CD14-positive monocyte (primary cell): ENCODE results near the gene MAST2. TPM values are rescaled to one million over a fixed set of nuclear protein-coding genes. Genes with fewer than 3 reads are reported as not detected.

Experiments
- DNase-seq, 3 donors: peaks; one replicate each; pipeline ENCODE4 v3.0.0-alpha.2; 2011 to 2022
- H2AFZ ChIP-seq: 2 replicates; pipeline ENCODE4 v1.6.0; 2012; ENCODE audit warnings: mild to moderate bottlenecking, low read depth, low read length, inconsistent platforms; ENCODE audit not compliant: insufficient read depth, poor library complexity, severe bottlenecking
- H3K27ac ChIP-seq, 2 donors: 1 replicate in 1 of 2; 2 replicates in 1 of 2; pipeline ENCODE4 v1.5.1; 2012 to 2013; ENCODE audit warnings: low read length in 2 of 2, control low read depth in 1 of 2, inconsistent platforms in 1 of 2, low read depth in 1 of 2, mild to moderate bottlenecking in 1 of 2
- H3K27me3 ChIP-seq, 2 donors: one replicate each; pipeline versions ENCODE4 v1.6.0 to v1.6.1; 2011 to 2013; ENCODE audit warnings: low read length in 2 of 2; ENCODE audit not compliant: control insufficient read depth in 2 of 2, insufficient read depth in 2 of 2
- H3K36me3 ChIP-seq, 2 donors: replicated peaks in 1 of 2; 1 replicate in 1 of 2; 2 replicates in 1 of 2; pipeline versions ENCODE4 v1.5.1 to v1.6.1; 2012 to 2013; ENCODE audit warnings: low read length in 2 of 2, control low read depth in 1 of 2, inconsistent platforms in 1 of 2, mild to moderate bottlenecking in 1 of 2; ENCODE audit not compliant: insufficient read depth in 2 of 2, control insufficient read depth in 1 of 2
- H3K4me1 ChIP-seq, 2 donors: 1 replicate in 1 of 2; 2 replicates in 1 of 2; pipeline versions ENCODE4 v1.5.1 to v1.6.1; 2012 to 2013; ENCODE audit warnings: low read length in 2 of 2, control low read depth in 1 of 2, inconsistent platforms in 1 of 2, mild to moderate bottlenecking in 1 of 2, moderate library complexity in 1 of 2; ENCODE audit not compliant: insufficient read depth in 2 of 2, control insufficient read depth in 1 of 2
- H3K4me2 ChIP-seq: replicated peaks from 2 replicates; pipeline ENCODE3; 2012; ENCODE audit warnings: low read length, moderate library complexity, mild to moderate bottlenecking; ENCODE audit not compliant: poor library complexity, severe bottlenecking; ENCODE audit errors: extremely low read depth
- H3K4me3 ChIP-seq, 3 experiments: fragments of 200-600 bp in 1 of 3; sonication (generic) in 1 of 3; replicated peaks in 1 of 3; 1 replicate in 2 of 3; 2 replicates in 1 of 3; pipeline ENCODE4 v1.5.1; 2011 to 2013; ENCODE audit warnings: low read length in 3 of 3, mild to moderate bottlenecking in 3 of 3, control low read depth in 2 of 3, low read depth in 2 of 3, inconsistent platforms in 1 of 3, moderate library complexity in 1 of 3
- H3K79me2 ChIP-seq: 2 replicates; pipeline ENCODE4 v1.6.0; 2012; ENCODE audit warnings: mild to moderate bottlenecking, control low read depth, inconsistent platforms, low read length, moderate library complexity; ENCODE audit not compliant: insufficient read depth
- H3K9ac ChIP-seq: 2 replicates; pipeline ENCODE4 v1.6.0; 2017; ENCODE audit warnings: low read length, mild to moderate bottlenecking; ENCODE audit not compliant: insufficient read depth, poor library complexity, severe bottlenecking
- H3K9me3 ChIP-seq, 2 donors: replicated peaks in 1 of 2; 1 replicate in 1 of 2; 2 replicates in 1 of 2; pipeline versions ENCODE4 v1.5.1 to v1.6.1; 2012 to 2013; ENCODE audit warnings: low read length in 2 of 2, control low read depth in 1 of 2; ENCODE audit not compliant: control insufficient read depth in 1 of 2, insufficient read depth in 1 of 2
- H4K20me1 ChIP-seq: 2 replicates; pipeline ENCODE4 v1.6.0; 2012; ENCODE audit warnings: mild to moderate bottlenecking, low read length, control low read depth, moderate library complexity; ENCODE audit not compliant: insufficient read depth
- H3K27ac Mint-ChIP-seq, 7 donors: one replicate each; pipeline ENCODE4 v1.8.0; 2020; ENCODE audit warnings: mild to moderate bottlenecking in 7 of 7, mixed read lengths in 7 of 7, moderate library complexity in 6 of 7, inconsistent platforms in 2 of 7
- H3K27me3 Mint-ChIP-seq, 3 donors: one replicate each; pipeline ENCODE4 v1.8.0; 2021 to 2022; ENCODE audit warnings: low read depth in 3 of 3, mild to moderate bottlenecking in 3 of 3, mixed read lengths in 3 of 3, moderate library complexity in 3 of 3, inconsistent platforms in 1 of 3
- H3K36me3 Mint-ChIP-seq, 2 donors: one replicate each; pipeline ENCODE4 v1.8.0; 2020; ENCODE audit warnings: mixed read lengths in 2 of 2, inconsistent platforms in 1 of 2, mild to moderate bottlenecking in 1 of 2
- H3K4me1 Mint-ChIP-seq: one replicate; pipeline ENCODE4 v1.8.0; 2020; ENCODE audit warnings: mild to moderate bottlenecking, mixed read lengths
- H3K4me3 Mint-ChIP-seq, 2 donors: one replicate each; pipeline ENCODE4 v1.8.0; 2020; ENCODE audit warnings: mild to moderate bottlenecking in 2 of 2, mixed read lengths in 2 of 2, moderate library complexity in 1 of 2
- H3K9me3 Mint-ChIP-seq, 7 donors: one replicate each; pipeline ENCODE4 v1.8.0; 2020 to 2022; ENCODE audit warnings: mixed read lengths in 7 of 7, mild to moderate bottlenecking in 6 of 7, moderate library complexity in 6 of 7, inconsistent platforms in 2 of 7
- CTCF ChIP-seq: fragments of 200-600 bp; IDR thresholded peaks from one replicate; pipeline ENCODE4 v1.8.0; 2022; ENCODE audit warnings: antibody characterized with exemption, mild to moderate bottlenecking
- WGBS: methylation state at CpG from one replicate; pipeline ENCODE4 v1.1.5; 2013; ENCODE audit warnings: missing lambda C conversion rate; ENCODE audit not compliant: insufficient coverage; 5-methylcytosine and 5-hydroxymethylcytosine counted together
- intact Hi-C, 2 donors: fragments of 100-400 bp; cut with micrococcal nuclease; formaldehyde crosslinking; loops; one replicate each; pipeline versions ENCODE4 v1.15.0 to v1.15.1; 2023
- polyA plus RNA-seq, 3 donors: library from polyadenylated mRNA; depleted of rRNA in 1 of 3; unstranded in 2 of 3; stranded (reverse) in 1 of 3; fragments of 300-500 nt in 2 of 3; fragments of >200 nt in 1 of 3; fragmentation: Illumina TruSeq in 2 of 3; gene quantifications; 1 replicate in 2 of 3; 2 replicates in 1 of 3; pipeline ENCODE4 v1.2.3, GENCODE V29; 2012 to 2021

Gene MAST2
- polyA plus RNA-seq, 3 donors = 1.0 to 7.2 (median 2.5) TPM

DNA sequence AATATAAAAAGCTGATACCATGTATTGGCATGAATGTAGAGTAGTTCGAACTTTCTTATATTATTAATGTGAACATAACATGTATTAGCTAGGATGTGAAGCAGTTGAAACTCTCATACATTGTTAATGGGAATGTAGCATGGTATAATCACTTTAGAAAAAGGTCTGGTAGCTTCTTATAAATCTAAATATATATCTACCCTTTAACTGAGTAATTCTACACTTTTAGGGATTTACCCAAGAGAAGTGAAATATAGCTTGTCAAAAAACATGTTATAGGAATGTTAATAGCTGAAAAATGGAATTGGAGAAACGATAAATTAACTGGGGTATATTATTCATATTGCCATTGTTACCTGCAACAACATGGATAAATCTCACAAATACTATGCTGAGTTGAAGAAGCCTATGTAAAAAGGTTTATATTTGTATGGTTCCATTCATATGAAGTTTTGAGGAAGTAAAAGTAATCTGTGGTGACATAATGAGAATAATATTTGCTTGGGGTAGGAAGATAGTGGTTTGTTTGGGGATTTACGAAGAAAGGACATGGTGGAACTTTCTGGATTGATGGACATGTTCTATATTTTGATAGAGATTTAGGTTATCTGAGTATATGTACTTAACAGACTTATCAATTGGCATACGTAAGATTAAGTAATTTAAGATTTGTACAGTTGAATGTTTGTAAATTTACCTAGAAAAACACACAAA, 76.6 kb downstream of the MAST2 start:
- Histone ChIP-seq H3K4me2 (no peak overlapping the region), H4K20me1 (no peaks in the 10 kb centered on the region), H3K4me3 (no peak overlapping the region), H3K79me2 (no peaks in the 10 kb centered on the region), H2AFZ (no peak overlapping the region), H3K27ac (no peak overlapping the region), H3K9ac (no peak overlapping the region), H3K9me3 (no peaks in the 10 kb centered on the region), H3K36me3 (no peaks in the 10 kb centered on the region), H3K27me3 (peaks cover 10 to 69% of the 10 kb centered on the region in 2 donors), H3K4me1 (no peaks in the 10 kb centered on the region)
- no peak for DNase-seq
- intact Hi-C loops = no loop called here
- Mint-ChIP-seq H3K27me3 (peaks cover 25 to 37% (median 32%) of the 10 kb centered on the region in 3 donors), H3K4me1 (peaks cover 4% of the 10 kb centered on the region), H3K27ac (no peak overlapping the region), H3K4me3 (peak overlapping the region in 1 of 2 donors; percentile 50), H3K9me3 (peaks cover 0 to 5% (median 0%) of the 10 kb centered on the region in 7 donors), H3K36me3 (peaks cover 8 to 9% of the 10 kb centered on the region in 2 donors)
- TF ChIP-seq CTCF = no peak
- 0% methylated on average over 1 of the region's 4 CpGs for WGBS

- Histone ChIP-seq H3K36me3 (no peaks in the 10 kb centered on the region), H3K27ac (no peak overlapping the region), H3K4me1 (no peaks in the 10 kb centered on the region), H3K4me2 (no peak overlapping the region), H3K4me3 (no peak overlapping the region), H3K9me3 (no peaks in the 10 kb centered on the region), H3K9ac (no peak overlapping the region), H3K27me3 (peaks cover 8 to 64% of the 10 kb centered on the region in 2 donors), H3K79me2 (no peaks in the 10 kb centered on the region), H2AFZ (no peak overlapping the region), H4K20me1 (no peaks in the 10 kb centered on the region)
- peaks cover 25 to 42% (median 32%) of the 10 kb centered on the region in 3 donors for H3K27me3 Mint-ChIP-seq
- intact Hi-C loops = no loop called here
- peaks cover 0 to 5% (median 0%) of the 10 kb centered on the region in 7 donors for H3K9me3 Mint-ChIP-seq
- DNase-seq = no peak
- no peak overlapping the region for H3K27ac Mint-ChIP-seq
- TF ChIP-seq CTCF = no peak
- peaks cover 8 to 14% of the 10 kb centered on the region in 2 donors for H3K36me3 Mint-ChIP-seq
- H3K4me1 Mint-ChIP-seq = peaks cover 4% of the 10 kb centered on the region
- no CpG with 5 or more reads among the region's 3 CpGs for WGBS
- H3K4me3 Mint-ChIP-seq = peak overlapping the region in 1 of 2 donors; percentile 51
Observed at GRCh38 chr1:45880930-45881329, 77.5 kb downstream of the MAST2 start.
